Nephron progenitor cell (in vitro differentiated cells): Measurements from ENCODE around the gene LARGE1.

Source experiments
- DNase-seq: peaks from one replicate; pipeline ENCODE4 v3.0.0; 2021
- H3K27ac Mint-ChIP-seq: 2 replicates; pipeline ENCODE4 v1.8.0; 2021; ENCODE audit warnings: mild to moderate bottlenecking, moderate library complexity, mixed read lengths
- H3K27me3 Mint-ChIP-seq: 2 replicates; pipeline ENCODE4 v1.8.0; 2021; ENCODE audit warnings: mild to moderate bottlenecking, low read depth, mixed read lengths; ENCODE audit not compliant: poor library complexity
- H3K36me3 Mint-ChIP-seq: 2 replicates; pipeline ENCODE4 v1.8.0; 2021; ENCODE audit warnings: low read depth, mixed read lengths
- H3K4me1 Mint-ChIP-seq: 2 replicates; pipeline ENCODE4 v1.8.0; 2021; ENCODE audit warnings: mixed read lengths
- H3K4me3 Mint-ChIP-seq: 2 replicates; pipeline ENCODE4 v1.8.0; 2021; ENCODE audit warnings: mild to moderate bottlenecking, moderate library complexity, mixed read lengths
- H3K9me3 Mint-ChIP-seq: 2 replicates; pipeline ENCODE4 v1.8.0; 2021; ENCODE audit warnings: mild to moderate bottlenecking, moderate library complexity, mixed read lengths
- CTCF ChIP-seq: fragments of 200-600 bp; sonication (generic); IDR thresholded peaks from 2 replicates; pipeline ENCODE4 v1.5.0; 2021; ENCODE audit warnings: antibody characterized with exemption

The LARGE1 gene

GRCh38 chr22:33748714-33749113 lies 171.6 kb downstream of the LARGE1 start:
- Mint-ChIP-seq H3K36me3 (peaks cover 25% of the 10 kb centered on the region), H3K27me3 (peaks cover 8% of the 10 kb centered on the region), H3K9me3 (peaks cover 11% of the 10 kb centered on the region), H3K27ac (no peak overlapping the region), H3K4me3 (no peak overlapping the region), H3K4me1 (peaks cover 18% of the 10 kb centered on the region)
- no peak for DNase-seq
- no peak for TF ChIP-seq CTCF

- peaks cover 18% of the 10 kb centered on the region for H3K4me1 Mint-ChIP-seq
- H3K9me3 Mint-ChIP-seq: peaks cover 9% of the 10 kb centered on the region
- peaks cover 8% of the 10 kb centered on the region for H3K27me3 Mint-ChIP-seq
- no peak for DNase-seq
- TF ChIP-seq CTCF: no peak
- no peak overlapping the region for H3K4me3 Mint-ChIP-seq
- peaks cover 27% of the 10 kb centered on the region for H3K36me3 Mint-ChIP-seq
- no peak overlapping the region for H3K27ac Mint-ChIP-seq
Observed at GRCh38 chr22:33747576-33748180, 172.6 kb downstream of the LARGE1 start.

- no peak for TF ChIP-seq CTCF
- no peak overlapping the region for H3K4me3 Mint-ChIP-seq
- H3K27ac Mint-ChIP-seq: no peak overlapping the region
- peaks cover 21% of the 10 kb centered on the region for H3K36me3 Mint-ChIP-seq
- H3K9me3 Mint-ChIP-seq: peaks cover 4% of the 10 kb centered on the region
- DNase-seq: no peak
- peaks cover 18% of the 10 kb centered on the region for H3K4me1 Mint-ChIP-seq
- H3K27me3 Mint-ChIP-seq: peaks cover 8% of the 10 kb centered on the region
Observed at GRCh38 chr22:33747029-33747428, 173.2 kb downstream of the LARGE1 start.

GRCh38 chr22:33746501-33746928 lies 173.8 kb downstream of the LARGE1 start:
- H3K4me3 Mint-ChIP-seq: no peak overlapping the region
- H3K36me3 Mint-ChIP-seq: peaks cover 18% of the 10 kb centered on the region
- H3K4me1 Mint-ChIP-seq: peaks cover 18% of the 10 kb centered on the region
- peaks cover 8% of the 10 kb centered on the region for H3K27me3 Mint-ChIP-seq
- DNase-seq: no peak
- peaks cover 4% of the 10 kb centered on the region for H3K9me3 Mint-ChIP-seq
- H3K27ac Mint-ChIP-seq: no peak overlapping the region
- TF ChIP-seq CTCF: no peak

- peaks cover 27% of the 10 kb centered on the region for H3K4me1 Mint-ChIP-seq
- H3K9me3 Mint-ChIP-seq: peaks cover 4% of the 10 kb centered on the region
- DNase-seq: no peak
- no peak overlapping the region for H3K27ac Mint-ChIP-seq
- peaks cover 18% of the 10 kb centered on the region for H3K36me3 Mint-ChIP-seq
- no peak overlapping the region for H3K4me3 Mint-ChIP-seq
- peaks cover 8% of the 10 kb centered on the region for H3K27me3 Mint-ChIP-seq
- TF ChIP-seq CTCF: no peak
Observed at GRCh38 chr22:33745501-33745900, 174.8 kb downstream of the LARGE1 start.

GRCh38 chr22:33743756-33744155 lies 176.5 kb downstream of the LARGE1 start:
- Mint-ChIP-seq H3K4me3 (no peak overlapping the region), H3K36me3 (peaks cover 18% of the 10 kb centered on the region), H3K27me3 (peaks cover 4% of the 10 kb centered on the region), H3K4me1 (peaks cover 45% of the 10 kb centered on the region), H3K9me3 (peaks cover 4% of the 10 kb centered on the region), H3K27ac (no peak overlapping the region)
- DNase-seq: no peak
- no peak for TF ChIP-seq CTCF
